Measurements from ENCODE around the gene SLC25A23. TPM values are rescaled to one million over a fixed set of nuclear protein-coding genes. Genes with fewer than 3 reads are reported as not detected.

The SLC25A23 gene
- total and polyA plus RNA-seq, 2 of the 4 experiments (the other 2 are of a cell fraction): 7.0 to 7.6 TPM

GRCh38 chr19:6482343-6482686 lies 22.7 kb upstream of the SLC25A23 start:
- Histone ChIP-seq H3K9me1 (ENCODE audit: insufficient read depth, low read length) (no peaks in the 10 kb centered on the region), H3K9ac (ENCODE audit: low read depth, low read length) (no peak overlapping the region), H2BK120ac (ENCODE audit: low read depth, low read length) (no peak overlapping the region), H2AFZ (replicated peaks; ENCODE audit: low read length, poor library complexity) (no peak overlapping the region), H3K23ac (ENCODE audit: low read depth, low read length) (no peak overlapping the region), H3K27ac (ENCODE audit: insufficient read depth, low read length) (no peak overlapping the region), H4K5ac (ENCODE audit: low read depth, low read length) (no peak overlapping the region), H3K27me3 (ENCODE audit: control insufficient read depth, insufficient read depth, low read length) (peaks cover 1% of the 10 kb centered on the region; the same call in 1 of the 2 replicates), H2BK20ac (ENCODE audit: low read depth, low read length) (no peak overlapping the region), H3K36me3 (ENCODE audit: control insufficient read depth, insufficient read depth, low read length) (no peaks in the 10 kb centered on the region), H2AK5ac (ENCODE audit: low read depth, low read length) (no peak overlapping the region), H3K14ac (replicated peaks; ENCODE audit: low read depth, low read length) (no peak overlapping the region), H3K4ac (ENCODE audit: low read depth, low read length) (no peak overlapping the region), H3K9me3 (ENCODE audit: control insufficient read depth, insufficient read depth, low read length) (no peaks in the 10 kb centered on the region), H3K56ac (ENCODE audit: extremely low read depth, insufficient read depth, low read length) (no peak overlapping the region), H2AK9ac (replicated peaks; ENCODE audit: low read depth, low read length, poor library complexity) (no peak overlapping the region), H3K4me1 (ENCODE audit: control insufficient read depth, insufficient read depth, low read length) (no peaks in the 10 kb centered on the region), H2BK15ac (ENCODE audit: low read depth, low read length) (no peak overlapping the region), H4K20me1 (ENCODE audit: insufficient read depth, low read length) (no peaks in the 10 kb centered on the region), H3K18ac (ENCODE audit: low read depth, low read length) (no peak overlapping the region), H4K91ac (ENCODE audit: insufficient read depth, low read depth, low read length) (no peak overlapping the region), H3K79me1 (ENCODE audit: low read depth in 1 of 2, low read length in 2 of 2) (no peaks in the 10 kb centered on the region), H2BK5ac (ENCODE audit: low read depth, low read length, poor library complexity, severe bottlenecking) (no peak overlapping the region), H3K4me3 (ENCODE audit: insufficient read depth, low read depth, low read length) (no peak overlapping the region), H3K4me2 (ENCODE audit: low read depth, low read length) (no peak overlapping the region), H4K8ac (ENCODE audit: low read depth in 2 of 2, low read length in 2 of 2) (no peak overlapping the region)
- CTCF ChIA-PET: no interaction called here
- TF ChIP-seq BHLHE40 (IDR thresholded peaks at IDR 0.05; ENCODE audit: low read depth, low read length) (no peak), RCOR1 (IDR thresholded peaks at IDR 0.05; ENCODE audit: insufficient replicate concordance, low read length) (no peak), CHD1 (IDR thresholded peaks at IDR 0.05; ENCODE audit: low read depth, low read length) (no peak), RFX5 (IDR thresholded peaks at IDR 0.05; ENCODE audit: low read depth, low read length) (no peak), USF2 (IDR thresholded peaks at IDR 0.05; ENCODE audit: low read depth, low read length) (no peak), ELK1 (IDR thresholded peaks at IDR 0.05; ENCODE audit: borderline replicate concordance, low read depth, low read length) (no peak), MAFK (IDR thresholded peaks at IDR 0.05; ENCODE audit: low read depth, low read length) (no peak), NFE2L2 (IDR thresholded peaks at IDR 0.05; ENCODE audit: low read depth, low read length) (no peak), RAD21 (IDR thresholded peaks at IDR 0.05; ENCODE audit: low read length) (no peak), FOS (IDR thresholded peaks at IDR 0.05; ENCODE audit: low read depth, low read length) (no peak), MXI1 (IDR thresholded peaks at IDR 0.05; ENCODE audit: borderline replicate concordance, low read depth, low read length) (no peak), CEBPB (IDR thresholded peaks at IDR 0.05; ENCODE audit: low read depth, low read length) (no peak), SMC3 (IDR thresholded peaks at IDR 0.05; ENCODE audit: low read depth, low read length) (no peak), MAZ (IDR thresholded peaks at IDR 0.05; ENCODE audit: borderline replicate concordance, low read depth, low read length) (no peak), CTCF (conservative IDR thresholded peaks at IDR 0.05; ENCODE audit: low read depth, low read length) (no peak), POLR2A (IDR thresholded peaks at IDR 0.05; ENCODE audit: low read depth, low read length) (no peak)
- DNase-seq: no peak
- POLR2A ChIA-PET (ENCODE audit: unreplicated experiment): no interaction called here
- dilution Hi-C loops (cut with HindIII; ENCODE audit: low sequenced_read_pairs, unreplicated experiment): no loop called here
- no TSS peak for BruUV-seq (replicated peaks)
- ATAC-seq (ENCODE audit: low read depth): no peak
- WGBS, 2 experiments (ENCODE audit: extremely low coverage in 2 of 2, insufficient read length in 1 of 2): 83% methylated on average over 2 of the region's 8 CpGs; no CpG with 5 or more reads in 1 of the 2 experiments
- intact Hi-C loops (cut with micrococcal nuclease): no loop called here
- in situ Hi-C loops (cut with MboI; ENCODE audit: low sequenced_read_pairs): no loop called here
